OCI-LY7 (cell line): ENCODE data around the gene MMP24OS. TPM values are rescaled to one million over a fixed set of nuclear protein-coding genes. Genes with fewer than 3 reads are reported as not detected.

ENCODE experiments used
- BruUV-seq: library from RNA; stranded (reverse); fragments of 400-500 nt; replicated peaks from 2 replicates; lab custom pipeline; 2021; lab: Mats Ljungman, UMichigan
- CTCF ChIA-PET: fragments of 300-600 bp; sonication (Branson Sonifier 250); formaldehyde crosslinking; loops from one replicate; lab custom pipeline; 2022; ENCODE audit warnings: antibody characterized with exemption; ENCODE audit not compliant: unreplicated experiment; lab: Charles Lee
- POLR2A ChIA-PET: fragments of 300-600 bp; sonication (Branson Sonifier 250); formaldehyde crosslinking; loops from one replicate; lab custom pipeline; 2022; ENCODE audit warnings: antibody characterized with exemption; lab: Charles Lee
- DNase-seq: peaks from one replicate; pipeline ENCODE4 v3.0.0-alpha.2; 2015; ENCODE audit warnings: low spot score
- H2AFZ ChIP-seq: fragments of 200-600 bp; sonication (generic), shearing (Covaris generic); 2 replicates; pipeline ENCODE4 v1.6.1; 2014; ENCODE audit warnings: mild to moderate bottlenecking, antibody characterized with exemption, low read length, moderate library complexity
- H3K27ac ChIP-seq: fragments of 200-600 bp; sonication (generic); 2 replicates; pipeline ENCODE4 v1.5.1; 2014; ENCODE audit warnings: mixed run types, low read depth, mild to moderate bottlenecking, moderate library complexity, low read length, inconsistent platforms; ENCODE audit not compliant: poor library complexity, severe bottlenecking
- H3K36me3 ChIP-seq: fragments of 200-600 bp; sonication (generic); 2 replicates; pipeline ENCODE4 v1.6.1; 2014; ENCODE audit warnings: mild to moderate bottlenecking, antibody characterized with exemption, low read length, moderate library complexity, mixed read lengths; ENCODE audit not compliant: insufficient read depth
- H3K4me1 ChIP-seq: fragments of 200-600 bp; sonication (generic); 2 replicates; pipeline ENCODE4 v1.5.1; 2014; ENCODE audit warnings: mild to moderate bottlenecking, low read length; ENCODE audit not compliant: insufficient read depth, poor library complexity, severe bottlenecking
- H3K4me2 ChIP-seq: fragments of 200-600 bp; sonication (generic); 2 replicates; pipeline ENCODE4 v1.6.1; 2014; ENCODE audit warnings: mild to moderate bottlenecking, low read length
- H3K4me3 ChIP-seq: fragments of 200-600 bp; sonication (generic); 2 replicates; pipeline ENCODE4 v1.5.1; 2014; ENCODE audit warnings: mild to moderate bottlenecking, low read depth, low read length; ENCODE audit not compliant: poor library complexity, severe bottlenecking
- H3K79me2 ChIP-seq: fragments of 200-600 bp; sonication (generic); 2 replicates; pipeline ENCODE4 v1.6.1; 2016; ENCODE audit warnings: low read depth, mild to moderate bottlenecking, low read length, moderate library complexity, mixed read lengths; ENCODE audit not compliant: insufficient read depth
- H3K9me2 ChIP-seq: fragments of 200-600 bp; sonication (generic); 2 replicates; pipeline ENCODE4 v1.6.1; 2016; ENCODE audit warnings: mild to moderate bottlenecking, low read length, mixed read lengths; ENCODE audit not compliant: insufficient read depth
- H3K9me3 ChIP-seq: fragments of 200-600 bp; sonication (generic); 2 replicates; pipeline ENCODE4 v1.6.1; 2014; ENCODE audit warnings: mild to moderate bottlenecking, mixed run types, low read length, mixed read lengths
- H4K20me1 ChIP-seq: fragments of 200-600 bp; sonication (generic); 2 replicates; pipeline ENCODE4 v1.6.1; 2014; ENCODE audit warnings: mild to moderate bottlenecking, antibody characterized with exemption, low read length, moderate library complexity, mixed read lengths; ENCODE audit not compliant: insufficient read depth
- EZH2phosphoT487 ChIP-seq: fragments of 200-600 bp; sonication (generic); IDR thresholded peaks from 2 replicates; pipeline ENCODE4 v1.6.1; 2018; ENCODE audit warnings: low read depth, borderline replicate concordance, mild to moderate bottlenecking, mixed run types, antibody characterized with exemption, low read length, moderate library complexity, mixed read lengths
- intact Hi-C: fragments of 100-400 bp; cut with micrococcal nuclease; formaldehyde crosslinking; loops from one replicate; pipeline ENCODE4 v1.10.0; 2022; ENCODE audit not compliant: unreplicated experiment
- total RNA-seq, 2 experiments: library from RNA; depleted of rRNA in 1 of 2; stranded (reverse); fragments of >200 nt in 1 of 2; shearing (Covaris generic) in 1 of 2; gene quantifications; 2 replicates each; pipeline ENCODE4 v1.2.3, GENCODE V29; 2014 to 2022
- TF ChIP-seq, protein P1 (sequence below): fragments of 200-600 bp; sonication (generic); conservative IDR thresholded peaks from 2 replicates; pipeline ENCODE4 v1.5.1; 2014; ENCODE audit warnings: mild to moderate bottlenecking, antibody characterized with exemption, low read length, moderate library complexity, mixed read lengths

Gene MMP24OS
- total RNA-seq, 2 experiments from 2014 or later, result 14.8 to 44.6 TPM

DNA sequence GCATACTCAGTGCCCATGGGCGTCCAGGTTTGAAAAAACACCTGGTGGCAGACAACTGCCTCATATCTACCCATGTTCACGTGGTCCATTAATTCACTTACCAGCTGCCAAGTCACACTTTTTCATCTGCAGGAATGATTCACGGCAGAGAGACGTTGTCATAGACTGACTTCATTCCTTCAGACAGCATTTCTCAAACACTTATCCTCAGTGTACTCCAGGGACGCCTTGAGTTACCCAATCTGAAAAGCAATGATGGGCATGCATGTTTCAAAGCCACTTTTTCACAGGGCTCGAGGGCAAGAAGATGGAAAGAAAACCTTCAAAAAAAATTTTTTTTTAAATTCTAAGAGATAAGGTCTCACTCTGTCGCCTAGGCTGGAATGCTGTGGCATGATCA is 6.0 kb downstream of the MMP24OS start:
- Histone ChIP-seq H3K9me3 (no peaks in the 10 kb centered on the region), H3K4me3 (no peak overlapping the region), H3K36me3 (peaks cover 11% of the 10 kb centered on the region; the same call in 1 of the 2 replicates), H3K9me2 (no peaks in the 10 kb centered on the region), H3K4me2 (no peak overlapping the region), H4K20me1 (no peaks in the 10 kb centered on the region), H2AFZ (no peak overlapping the region), H3K27ac (no peak overlapping the region), H3K79me2 (peaks cover 5% of the 10 kb centered on the region; the same call in 1 of the 2 replicates), H3K4me1 (peaks cover 5% of the 10 kb centered on the region)
- no peak for DNase-seq
- CTCF ChIA-PET, result no interaction called here
- no peak for TF ChIP-seq EZH2phosphoT487
- TF ChIP-seq, protein P1, sequence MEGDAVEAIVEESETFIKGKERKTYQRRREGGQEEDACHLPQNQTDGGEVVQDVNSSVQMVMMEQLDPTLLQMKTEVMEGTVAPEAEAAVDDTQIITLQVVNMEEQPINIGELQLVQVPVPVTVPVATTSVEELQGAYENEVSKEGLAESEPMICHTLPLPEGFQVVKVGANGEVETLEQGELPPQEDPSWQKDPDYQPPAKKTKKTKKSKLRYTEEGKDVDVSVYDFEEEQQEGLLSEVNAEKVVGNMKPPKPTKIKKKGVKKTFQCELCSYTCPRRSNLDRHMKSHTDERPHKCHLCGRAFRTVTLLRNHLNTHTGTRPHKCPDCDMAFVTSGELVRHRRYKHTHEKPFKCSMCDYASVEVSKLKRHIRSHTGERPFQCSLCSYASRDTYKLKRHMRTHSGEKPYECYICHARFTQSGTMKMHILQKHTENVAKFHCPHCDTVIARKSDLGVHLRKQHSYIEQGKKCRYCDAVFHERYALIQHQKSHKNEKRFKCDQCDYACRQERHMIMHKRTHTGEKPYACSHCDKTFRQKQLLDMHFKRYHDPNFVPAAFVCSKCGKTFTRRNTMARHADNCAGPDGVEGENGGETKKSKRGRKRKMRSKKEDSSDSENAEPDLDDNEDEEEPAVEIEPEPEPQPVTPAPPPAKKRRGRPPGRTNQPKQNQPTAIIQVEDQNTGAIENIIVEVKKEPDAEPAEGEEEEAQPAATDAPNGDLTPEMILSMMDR, result no peak
- intact Hi-C loops, result loop anchor here (10.0 kb wide), 1 partner anchor 397 kb away; the partner anchor contains the start of genes ACSS2 and GGT7
- POLR2A ChIA-PET, result no interaction called here
- BruUV-seq, result no TSS peak

DNA sequence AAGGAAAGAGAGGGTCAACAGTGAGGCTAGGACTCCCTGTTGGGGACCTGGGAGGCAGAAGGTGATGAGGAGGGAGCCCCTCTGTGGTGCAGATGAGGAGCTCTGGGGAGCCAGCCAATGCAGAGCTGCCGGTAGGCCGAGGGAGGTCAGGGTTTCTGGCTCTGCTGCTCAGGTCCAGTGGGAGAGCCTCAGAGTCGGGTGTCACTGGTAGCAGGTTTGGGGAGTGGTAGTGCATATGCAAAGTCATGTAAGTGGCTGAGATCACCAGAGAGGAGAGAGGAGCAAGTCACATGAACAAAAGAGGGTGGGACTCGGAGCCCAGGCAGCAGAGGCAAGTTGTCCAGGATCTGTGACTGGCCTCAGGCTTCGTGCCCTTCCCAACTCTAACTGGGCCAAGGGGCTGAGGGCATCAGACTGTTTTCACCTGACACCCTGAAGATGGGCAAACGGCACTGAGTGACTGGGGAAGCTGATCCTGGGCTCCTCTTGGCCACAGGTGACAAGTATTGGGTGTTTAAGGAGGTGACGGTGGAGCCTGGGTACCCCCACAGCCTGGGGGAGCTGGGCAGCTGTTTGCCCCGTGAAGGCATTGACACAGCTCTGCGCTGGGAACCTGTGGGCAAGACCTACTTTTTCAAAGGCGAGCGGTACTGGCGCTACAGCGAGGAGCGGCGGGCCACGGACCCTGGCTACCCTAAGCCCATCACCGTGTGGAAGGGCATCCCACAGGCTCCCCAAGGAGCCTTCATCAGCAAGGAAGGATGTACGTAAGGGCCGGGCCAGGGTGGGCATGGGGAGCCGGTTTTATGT is 6.6 kb downstream of the MMP24OS start:
- Histone ChIP-seq H2AFZ (no peak overlapping the region), H3K4me2 (no peak overlapping the region), H3K9me3 (no peaks in the 10 kb centered on the region), H3K4me3 (no peak overlapping the region), H3K27ac (no peak overlapping the region), H3K4me1 (no peaks in the 10 kb centered on the region), H3K79me2 (no peaks in the 10 kb centered on the region), H4K20me1 (no peaks in the 10 kb centered on the region), H3K36me3 (peaks cover 4% of the 10 kb centered on the region; the same call in 1 of the 2 replicates), H3K9me2 (no peaks in the 10 kb centered on the region)
- POLR2A ChIA-PET, result no interaction called here
- TF ChIP-seq EZH2phosphoT487, result no peak
- BruUV-seq, result no TSS peak
- intact Hi-C loops, result loop anchor here (10.0 kb wide), 1 partner anchor 396 kb away; the partner anchor contains the start of genes ACSS2 and GGT7
- CTCF ChIA-PET, result interaction anchor here (0.7 kb wide), 1 partner anchor 13 kb away, joined by 4 read pairs; the partner anchor contains the start of gene EIF6
- no peak for DNase-seq

DNA sequence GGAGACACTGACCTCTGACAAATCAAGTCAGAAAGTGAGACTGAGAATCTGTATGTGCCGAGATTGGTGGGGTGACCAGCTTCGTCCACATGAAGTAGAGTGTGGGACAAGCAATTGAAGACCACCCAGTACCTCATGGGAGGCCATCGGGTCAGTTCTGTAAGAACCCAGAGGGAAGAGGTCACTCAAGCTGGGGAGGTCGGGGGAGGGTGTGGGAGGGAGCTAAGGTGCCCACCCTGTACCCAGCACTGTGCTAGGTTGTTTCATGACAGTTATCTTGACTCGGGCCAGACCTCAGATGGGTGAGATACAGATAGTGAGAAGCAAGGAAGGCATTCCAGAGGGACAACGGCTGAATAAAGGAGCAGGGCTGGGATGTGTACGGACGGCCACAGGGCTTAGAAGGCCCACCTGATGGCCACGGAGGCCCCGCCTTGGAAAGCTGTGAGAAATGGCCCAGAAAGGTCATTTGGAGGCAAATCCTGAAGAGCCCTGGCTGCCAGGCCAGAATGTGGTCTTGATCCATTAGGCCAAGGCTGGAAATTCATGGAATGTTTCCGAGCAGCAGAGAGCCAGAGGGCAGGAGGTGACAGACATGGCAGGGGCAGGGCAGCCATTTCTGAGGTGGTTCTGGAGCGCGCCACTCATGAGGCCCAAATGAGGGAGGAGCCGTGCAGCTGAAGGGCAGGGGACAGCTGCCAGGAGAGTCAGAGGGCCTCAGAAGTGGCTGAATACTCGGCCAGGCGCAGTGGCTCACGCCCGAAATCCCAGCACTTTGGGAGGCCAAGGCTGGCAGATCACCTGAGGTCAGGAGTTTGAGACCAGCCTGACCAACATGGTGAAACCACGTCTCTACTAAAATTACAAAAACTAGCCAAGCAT is 7.7 kb downstream of the MMP24OS start:
- Histone ChIP-seq H4K20me1 (no peaks in the 10 kb centered on the region), H3K4me3 (no peak overlapping the region), H3K9me3 (no peaks in the 10 kb centered on the region), H3K27ac (no peak overlapping the region), H3K4me2 (no peak overlapping the region), H3K79me2 (no peaks in the 10 kb centered on the region), H3K9me2 (no peaks in the 10 kb centered on the region), H2AFZ (no peak overlapping the region), H3K36me3 (no peaks in the 10 kb centered on the region), H3K4me1 (no peaks in the 10 kb centered on the region)
- ChIA-PET CTCF (interaction anchor here (0.5 to 1.7 kb wide), 3 partner anchors 8 to 125 kb away, joined by 3 to 4 read pairs (median 4); partner anchors contain the start of gene EIF6), POLR2A (no interaction called here)
- DNase-seq, result no peak
- BruUV-seq, result no TSS peak
- TF ChIP-seq, protein P1, result no peak
- no peak for TF ChIP-seq EZH2phosphoT487
- intact Hi-C loops, result loop anchor here (10.0 kb wide), 1 partner anchor 395 kb away; the partner anchor contains the start of genes ACSS2 and GGT7
